ENCODE measurements around the gene WNT3A.
A peak's percentile ranks its signal among the peaks of the same experiment; 100 is the strongest.

The WNT3A gene

DNA sequence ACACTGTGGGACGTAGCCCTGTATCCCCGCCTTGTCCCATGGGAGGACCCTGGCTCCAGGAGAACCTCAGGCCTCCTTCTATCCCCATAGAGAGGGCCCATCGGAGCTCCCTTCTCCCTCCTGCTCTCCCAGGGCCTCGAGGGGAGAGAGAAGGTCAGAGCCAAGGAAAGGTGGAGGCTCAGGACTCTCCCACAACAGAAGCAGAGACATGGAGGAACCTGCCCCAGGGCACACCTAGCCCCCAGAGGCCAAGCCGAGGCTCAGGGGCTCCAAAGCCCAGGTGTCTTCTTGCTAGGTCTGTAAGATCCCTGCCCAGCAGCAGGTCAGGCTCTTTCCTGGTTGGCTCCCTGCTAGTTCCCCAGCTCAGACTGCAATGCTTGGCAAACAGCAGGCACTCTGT, 41.3 kb downstream of the WNT3A start:
- H3K4me3 ChIP-seq, result no peak overlapping the region
- TF ChIP-seq, protein P1, sequence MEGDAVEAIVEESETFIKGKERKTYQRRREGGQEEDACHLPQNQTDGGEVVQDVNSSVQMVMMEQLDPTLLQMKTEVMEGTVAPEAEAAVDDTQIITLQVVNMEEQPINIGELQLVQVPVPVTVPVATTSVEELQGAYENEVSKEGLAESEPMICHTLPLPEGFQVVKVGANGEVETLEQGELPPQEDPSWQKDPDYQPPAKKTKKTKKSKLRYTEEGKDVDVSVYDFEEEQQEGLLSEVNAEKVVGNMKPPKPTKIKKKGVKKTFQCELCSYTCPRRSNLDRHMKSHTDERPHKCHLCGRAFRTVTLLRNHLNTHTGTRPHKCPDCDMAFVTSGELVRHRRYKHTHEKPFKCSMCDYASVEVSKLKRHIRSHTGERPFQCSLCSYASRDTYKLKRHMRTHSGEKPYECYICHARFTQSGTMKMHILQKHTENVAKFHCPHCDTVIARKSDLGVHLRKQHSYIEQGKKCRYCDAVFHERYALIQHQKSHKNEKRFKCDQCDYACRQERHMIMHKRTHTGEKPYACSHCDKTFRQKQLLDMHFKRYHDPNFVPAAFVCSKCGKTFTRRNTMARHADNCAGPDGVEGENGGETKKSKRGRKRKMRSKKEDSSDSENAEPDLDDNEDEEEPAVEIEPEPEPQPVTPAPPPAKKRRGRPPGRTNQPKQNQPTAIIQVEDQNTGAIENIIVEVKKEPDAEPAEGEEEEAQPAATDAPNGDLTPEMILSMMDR (IDR thresholded peaks at IDR 0.05), result no peak
- DNase-seq (ENCODE audit: low spot score), result peak; percentile 68
- H3K27ac ChIP-seq, result no peak overlapping the region

DNA sequence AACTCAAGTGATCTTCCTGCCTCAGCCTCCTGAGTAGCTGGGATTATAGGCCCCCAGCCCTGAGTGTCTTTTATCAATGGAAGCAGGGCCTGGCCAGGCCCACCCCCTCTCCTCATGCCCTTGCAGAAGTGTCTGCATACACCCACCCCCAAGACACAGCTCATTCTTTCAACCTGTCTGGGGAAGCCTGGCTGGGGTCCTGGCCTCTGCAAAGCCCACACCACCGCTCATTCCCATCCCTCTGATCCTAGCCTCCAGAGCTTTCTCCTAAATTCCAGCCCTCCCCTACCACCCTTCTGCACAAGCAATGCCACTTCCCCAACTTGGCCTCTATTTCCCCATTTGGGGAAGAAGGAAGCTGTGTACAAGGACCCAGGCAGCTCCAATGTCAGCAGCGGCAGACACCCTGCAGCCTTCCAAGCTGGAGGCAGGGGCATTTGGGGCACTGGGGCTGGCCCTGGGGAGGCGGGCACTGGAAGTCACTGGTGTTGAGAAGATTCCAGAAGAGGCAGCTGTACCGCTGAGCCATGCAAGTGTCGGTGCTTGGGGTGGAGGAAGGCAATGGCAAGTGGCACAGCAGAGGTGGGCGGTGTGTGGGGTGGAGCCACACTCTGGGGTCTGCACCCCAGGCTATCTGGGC, 42.0 kb downstream of the WNT3A start:
- Histone ChIP-seq H3K27ac (no peak overlapping the region), H3K4me3 (no peak overlapping the region)
- TF ChIP-seq, protein P1 (IDR thresholded peaks at IDR 0.05), result no peak
- DNase-seq (ENCODE audit: low spot score), result peak; percentile 69

DNA sequence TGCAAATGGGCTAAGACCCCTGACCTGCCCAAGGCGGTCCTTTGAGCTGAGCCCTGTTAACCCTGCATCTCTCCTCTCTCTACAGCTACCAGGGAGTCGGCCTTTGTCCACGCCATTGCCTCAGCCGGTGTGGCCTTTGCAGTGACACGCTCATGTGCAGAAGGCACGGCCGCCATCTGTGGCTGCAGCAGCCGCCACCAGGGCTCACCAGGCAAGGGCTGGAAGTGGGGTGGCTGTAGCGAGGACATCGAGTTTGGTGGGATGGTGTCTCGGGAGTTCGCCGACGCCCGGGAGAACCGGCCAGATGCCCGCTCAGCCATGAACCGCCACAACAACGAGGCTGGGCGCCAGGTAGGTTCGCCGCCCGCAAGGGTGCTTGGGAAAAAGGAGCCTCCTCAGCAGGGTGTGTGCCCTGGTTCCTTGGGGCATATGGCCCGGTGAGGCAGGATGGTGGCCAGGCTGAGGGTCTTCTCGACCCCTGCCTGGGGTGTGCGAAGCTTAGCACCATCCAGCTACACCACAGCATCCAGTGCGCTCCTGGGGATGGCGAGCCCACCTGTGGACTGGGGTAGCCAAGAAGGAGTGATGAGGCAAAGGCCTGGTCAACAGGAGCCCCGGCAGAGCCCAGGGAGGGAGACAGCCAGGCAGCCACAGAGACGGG, 43.9 kb downstream of the WNT3A start:
- no peak for DNase-seq (ENCODE audit: low spot score)
- Histone ChIP-seq H3K27ac (no peak overlapping the region), H3K4me3 (no peak overlapping the region)
- TF ChIP-seq, protein P1 (IDR thresholded peaks at IDR 0.05), result no peak

DNA sequence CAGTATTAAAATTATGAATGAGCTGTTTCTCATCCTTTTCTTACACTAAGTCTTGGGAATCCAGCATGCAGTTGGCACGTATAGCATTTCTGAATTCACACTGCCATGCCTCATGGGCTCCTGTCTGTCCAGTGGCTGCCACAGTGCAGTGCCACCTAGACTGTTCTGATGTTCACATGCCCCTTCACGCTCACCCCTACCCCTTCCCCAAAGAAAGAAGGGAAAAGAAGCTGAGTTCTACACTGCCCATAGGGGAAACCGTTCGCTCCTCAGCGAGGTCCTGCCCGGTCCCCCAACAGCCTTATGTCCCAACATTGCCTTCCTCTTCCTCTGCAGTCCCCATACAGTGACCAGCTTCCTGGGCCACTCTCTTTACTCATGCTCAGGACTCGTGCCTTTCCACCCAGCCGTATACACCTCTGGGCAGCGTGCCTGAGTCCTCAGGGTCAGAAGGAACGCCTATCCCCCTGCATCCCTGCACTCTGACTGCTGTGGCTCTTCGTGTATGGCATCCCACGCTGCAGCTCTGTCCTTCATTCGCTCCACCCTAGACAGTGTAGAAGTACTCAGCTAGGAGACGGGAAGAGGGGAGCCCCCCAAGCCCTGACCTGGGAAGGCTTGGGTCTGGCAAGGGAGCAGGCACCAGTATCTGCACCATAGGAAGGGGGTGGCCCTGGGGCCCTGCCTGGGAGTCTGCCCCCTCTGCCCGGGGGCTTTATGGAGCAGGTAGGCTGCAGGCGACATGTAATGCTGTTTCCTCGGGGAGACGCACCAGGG, 51.6 kb downstream of the WNT3A start:
- DNase-seq (ENCODE audit: low spot score), result no peak
- Histone ChIP-seq H3K27ac (no peak overlapping the region), H3K4me3 (no peak overlapping the region)
- TF ChIP-seq, protein P1 (IDR thresholded peaks at IDR 0.05), result no peak

DNA sequence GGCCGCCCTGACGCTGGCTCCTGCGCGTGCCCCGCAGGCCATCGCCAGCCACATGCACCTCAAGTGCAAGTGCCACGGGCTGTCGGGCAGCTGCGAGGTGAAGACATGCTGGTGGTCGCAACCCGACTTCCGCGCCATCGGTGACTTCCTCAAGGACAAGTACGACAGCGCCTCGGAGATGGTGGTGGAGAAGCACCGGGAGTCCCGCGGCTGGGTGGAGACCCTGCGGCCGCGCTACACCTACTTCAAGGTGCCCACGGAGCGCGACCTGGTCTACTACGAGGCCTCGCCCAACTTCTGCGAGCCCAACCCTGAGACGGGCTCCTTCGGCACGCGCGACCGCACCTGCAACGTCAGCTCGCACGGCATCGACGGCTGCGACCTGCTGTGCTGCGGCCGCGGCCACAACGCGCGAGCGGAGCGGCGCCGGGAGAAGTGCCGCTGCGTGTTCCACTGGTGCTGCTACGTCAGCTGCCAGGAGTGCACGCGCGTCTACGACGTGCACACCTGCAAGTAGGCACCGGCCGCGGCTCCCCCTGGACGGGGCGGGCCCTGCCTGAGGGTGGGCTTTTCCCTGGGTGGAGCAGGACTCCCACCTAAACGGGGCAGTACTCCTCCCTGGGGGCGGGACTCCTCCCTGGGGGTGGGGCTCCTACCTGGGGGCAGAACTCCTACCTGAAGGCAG, 52.3 kb downstream of the WNT3A start:
- TF ChIP-seq, protein P1 (IDR thresholded peaks at IDR 0.05), result no peak
- DNase-seq (ENCODE audit: low spot score), result no peak
- H3K4me3 ChIP-seq, result peak overlapping the region; percentile 44
- H3K27ac ChIP-seq, result no peak overlapping the region

DNA sequence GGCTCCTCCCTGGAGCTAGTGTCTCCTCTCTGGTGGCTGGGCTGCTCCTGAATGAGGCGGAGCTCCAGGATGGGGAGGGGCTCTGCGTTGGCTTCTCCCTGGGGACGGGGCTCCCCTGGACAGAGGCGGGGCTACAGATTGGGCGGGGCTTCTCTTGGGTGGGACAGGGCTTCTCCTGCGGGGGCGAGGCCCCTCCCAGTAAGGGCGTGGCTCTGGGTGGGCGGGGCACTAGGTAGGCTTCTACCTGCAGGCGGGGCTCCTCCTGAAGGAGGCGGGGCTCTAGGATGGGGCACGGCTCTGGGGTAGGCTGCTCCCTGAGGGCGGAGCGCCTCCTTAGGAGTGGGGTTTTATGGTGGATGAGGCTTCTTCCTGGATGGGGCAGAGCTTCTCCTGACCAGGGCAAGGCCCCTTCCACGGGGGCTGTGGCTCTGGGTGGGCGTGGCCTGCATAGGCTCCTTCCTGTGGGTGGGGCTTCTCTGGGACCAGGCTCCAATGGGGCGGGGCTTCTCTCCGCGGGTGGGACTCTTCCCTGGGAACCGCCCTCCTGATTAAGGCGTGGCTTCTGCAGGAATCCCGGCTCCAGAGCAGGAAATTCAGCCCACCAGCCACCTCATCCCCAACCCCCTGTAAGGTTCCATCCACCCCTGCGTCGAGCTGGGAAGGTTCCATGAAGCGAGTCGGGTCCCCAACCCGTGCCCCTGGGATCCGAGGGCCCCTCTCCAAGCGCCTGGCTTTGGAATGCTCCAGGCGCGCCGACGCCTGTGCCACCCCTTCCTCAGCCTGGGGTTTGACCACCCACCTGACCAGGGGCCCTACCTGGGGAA, 53.0 kb downstream of the WNT3A start:
- H3K4me3 ChIP-seq, result peak overlapping the region; percentile 21
- no peak for DNase-seq (ENCODE audit: low spot score)
- TF ChIP-seq, protein P1 (IDR thresholded peaks at IDR 0.05), result no peak
- H3K27ac ChIP-seq, result no peak overlapping the region
